Adrenal gland (tissue), 5 donors: Measurements from ENCODE around the gene SLC17A7.

Source experiments
- CTCF ChIP-seq, 6 experiments: fragments of 450-650 bp in 4 of 6; fragments of 200-600 bp in 2 of 6; sonication (generic) in 1 of 6; IDR thresholded peaks; 1 replicate in 5 of 6; 2 replicates in 1 of 6; pipeline versions ENCODE4 v1.5.1 to v1.8.0; 2016 to 2021; ENCODE audit warnings: antibody characterized with exemption in 6 of 6, mild to moderate bottlenecking in 2 of 6, moderate library complexity in 1 of 6
- POLR2A ChIP-seq, 2 donors: fragments of 450-650 bp; IDR thresholded peaks; one replicate each; pipeline ENCODE4 v1.6.1; 2017; ENCODE audit warnings: antibody characterized with exemption in 2 of 2, mild to moderate bottlenecking in 2 of 2, moderate library complexity in 1 of 2
- donor health status: DM: no; HTN: no; CAD: no.

DNA sequence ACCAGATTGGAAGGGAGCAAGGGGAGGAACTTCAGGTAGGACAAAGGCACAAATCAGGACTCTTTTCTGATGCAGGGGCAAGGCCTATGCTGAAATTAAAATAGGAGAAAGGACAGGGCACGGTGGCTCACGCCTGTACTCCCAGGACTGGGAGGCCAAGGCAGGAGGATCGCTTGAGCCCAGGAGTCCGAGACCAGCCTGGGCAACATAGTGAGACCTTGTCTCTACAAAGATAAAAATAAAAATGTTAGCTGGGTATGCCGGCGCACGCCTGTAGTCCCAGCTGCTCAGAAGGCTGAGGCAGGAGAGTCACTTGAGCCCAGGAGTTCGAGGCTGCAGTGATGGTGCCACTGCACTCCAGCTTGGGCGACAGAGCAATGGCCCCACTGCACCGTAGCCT, 5.7 kb downstream of the SLC17A7 start:
- TF ChIP-seq CTCF (IDR thresholded peaks at IDR 0.05) (no peak), POLR2A (IDR thresholded peaks at IDR 0.05) (no peak)
